Measurements from ENCODE around the gene VPS26C.

DNA sequence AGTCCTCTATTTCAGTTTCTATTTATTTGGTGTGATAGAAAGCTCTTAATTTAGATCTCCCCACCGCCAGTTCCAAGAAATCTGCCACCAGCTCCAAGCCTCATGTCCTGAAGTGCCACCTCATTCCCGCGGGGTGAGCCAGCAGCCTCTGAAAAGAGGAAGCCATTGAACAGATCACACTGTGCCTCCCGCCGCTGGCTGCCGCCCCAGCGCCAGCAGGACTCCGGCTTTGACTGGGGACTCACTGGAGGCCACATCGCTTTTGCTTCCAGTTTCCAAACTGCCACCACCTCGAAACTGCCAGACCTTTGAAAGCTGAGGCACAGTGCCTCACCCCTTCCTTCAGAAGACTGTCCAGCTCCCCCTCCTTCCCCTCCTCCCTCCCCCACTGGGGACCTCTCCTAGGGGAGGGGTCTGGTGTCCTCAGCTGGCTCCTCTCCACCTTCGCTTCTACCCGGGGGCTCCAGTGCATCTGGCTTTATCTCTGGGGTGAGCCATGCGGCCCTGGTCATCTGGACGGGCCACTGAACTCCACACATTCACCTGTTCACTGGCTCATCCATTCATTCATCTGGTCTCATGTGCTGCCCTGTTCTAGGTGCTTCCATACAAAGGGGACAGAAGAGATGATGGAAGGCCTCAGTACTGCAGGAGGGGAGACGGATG is 58.9 kb downstream of the VPS26C start:
- TF ChIP-seq, protein P1, sequence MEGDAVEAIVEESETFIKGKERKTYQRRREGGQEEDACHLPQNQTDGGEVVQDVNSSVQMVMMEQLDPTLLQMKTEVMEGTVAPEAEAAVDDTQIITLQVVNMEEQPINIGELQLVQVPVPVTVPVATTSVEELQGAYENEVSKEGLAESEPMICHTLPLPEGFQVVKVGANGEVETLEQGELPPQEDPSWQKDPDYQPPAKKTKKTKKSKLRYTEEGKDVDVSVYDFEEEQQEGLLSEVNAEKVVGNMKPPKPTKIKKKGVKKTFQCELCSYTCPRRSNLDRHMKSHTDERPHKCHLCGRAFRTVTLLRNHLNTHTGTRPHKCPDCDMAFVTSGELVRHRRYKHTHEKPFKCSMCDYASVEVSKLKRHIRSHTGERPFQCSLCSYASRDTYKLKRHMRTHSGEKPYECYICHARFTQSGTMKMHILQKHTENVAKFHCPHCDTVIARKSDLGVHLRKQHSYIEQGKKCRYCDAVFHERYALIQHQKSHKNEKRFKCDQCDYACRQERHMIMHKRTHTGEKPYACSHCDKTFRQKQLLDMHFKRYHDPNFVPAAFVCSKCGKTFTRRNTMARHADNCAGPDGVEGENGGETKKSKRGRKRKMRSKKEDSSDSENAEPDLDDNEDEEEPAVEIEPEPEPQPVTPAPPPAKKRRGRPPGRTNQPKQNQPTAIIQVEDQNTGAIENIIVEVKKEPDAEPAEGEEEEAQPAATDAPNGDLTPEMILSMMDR (IDR thresholded peaks at IDR 0.05): no peak
- TF ChIP-seq ZFX (IDR thresholded peaks at IDR 0.05; ENCODE audit: borderline replicate concordance): no peak
